ENCODE measurements around the gene LMO7. TPM values are rescaled to one million over a fixed set of nuclear protein-coding genes. Genes with fewer than 3 reads are reported as not detected.

Gene LMO7
- total RNA-seq, 6 experiments from 2014 or later, result 682 to 843 (median 813) TPM

DNA sequence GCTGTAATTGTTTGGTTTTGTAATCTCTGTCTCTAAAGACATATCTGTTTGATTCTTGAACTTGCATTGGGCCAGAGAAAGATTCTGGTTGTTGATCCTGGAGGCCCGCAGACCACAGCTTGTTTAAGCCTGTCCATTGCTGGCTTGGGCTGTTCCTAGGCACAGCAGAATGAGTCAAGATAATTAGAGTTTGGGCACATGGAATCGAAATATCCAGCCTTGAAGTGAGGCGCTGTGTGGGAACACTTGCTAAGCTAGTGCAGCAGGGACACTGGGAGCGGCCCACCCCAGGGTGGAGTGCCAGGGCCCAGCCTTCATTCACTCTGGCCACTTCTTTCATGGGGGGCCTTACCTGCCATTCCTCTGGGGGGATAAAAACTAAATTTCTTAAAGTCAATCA lies 219.7 kb downstream of the LMO7 start:
- no peak for DNase-seq
- Mint-ChIP-seq H3K4me1 (ENCODE audit: low read depth) (peaks cover 34% of the 10 kb centered on the region), H3K36me3 (ENCODE audit: low read depth) (peaks cover 79% of the 10 kb centered on the region)

DNA sequence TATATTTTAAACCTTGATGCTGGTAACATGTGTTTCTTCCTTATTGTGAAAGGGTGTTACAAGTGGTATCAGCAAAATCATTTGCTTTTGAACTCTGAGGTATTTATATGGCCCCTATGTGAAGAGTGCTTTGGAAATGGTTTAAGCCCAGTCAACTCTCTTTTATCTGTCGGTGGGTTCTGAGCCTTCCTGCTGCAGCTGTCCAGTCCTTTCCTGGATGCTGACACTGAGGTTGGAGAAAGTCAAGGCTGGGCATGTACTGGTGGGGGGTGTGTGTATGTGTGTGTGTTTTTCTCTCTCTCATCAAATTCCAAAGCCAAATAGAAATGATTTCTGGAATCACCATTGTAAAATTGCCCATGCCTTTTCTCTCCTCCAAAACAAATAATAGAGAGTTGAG lies 221.2 kb downstream of the LMO7 start:
- Mint-ChIP-seq H3K4me1 (ENCODE audit: low read depth) (peaks cover 46% of the 10 kb centered on the region), H3K27ac (peak overlapping the region; percentile 20), H3K4me3 (peak overlapping the region; percentile 15; the same call in 1 of the 2 replicates), H3K9me3 (peaks cover 67% of the 10 kb centered on the region), H3K27me3 (ENCODE audit: insufficient read depth) (peaks cover 81% of the 10 kb centered on the region), H3K36me3 (ENCODE audit: low read depth) (peaks cover 86% of the 10 kb centered on the region)
- no peak for DNase-seq
- TF ChIP-seq, protein P1, sequence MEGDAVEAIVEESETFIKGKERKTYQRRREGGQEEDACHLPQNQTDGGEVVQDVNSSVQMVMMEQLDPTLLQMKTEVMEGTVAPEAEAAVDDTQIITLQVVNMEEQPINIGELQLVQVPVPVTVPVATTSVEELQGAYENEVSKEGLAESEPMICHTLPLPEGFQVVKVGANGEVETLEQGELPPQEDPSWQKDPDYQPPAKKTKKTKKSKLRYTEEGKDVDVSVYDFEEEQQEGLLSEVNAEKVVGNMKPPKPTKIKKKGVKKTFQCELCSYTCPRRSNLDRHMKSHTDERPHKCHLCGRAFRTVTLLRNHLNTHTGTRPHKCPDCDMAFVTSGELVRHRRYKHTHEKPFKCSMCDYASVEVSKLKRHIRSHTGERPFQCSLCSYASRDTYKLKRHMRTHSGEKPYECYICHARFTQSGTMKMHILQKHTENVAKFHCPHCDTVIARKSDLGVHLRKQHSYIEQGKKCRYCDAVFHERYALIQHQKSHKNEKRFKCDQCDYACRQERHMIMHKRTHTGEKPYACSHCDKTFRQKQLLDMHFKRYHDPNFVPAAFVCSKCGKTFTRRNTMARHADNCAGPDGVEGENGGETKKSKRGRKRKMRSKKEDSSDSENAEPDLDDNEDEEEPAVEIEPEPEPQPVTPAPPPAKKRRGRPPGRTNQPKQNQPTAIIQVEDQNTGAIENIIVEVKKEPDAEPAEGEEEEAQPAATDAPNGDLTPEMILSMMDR (IDR thresholded peaks at IDR 0.05), result no peak

More for the DNA sequence above, 219.7 kb downstream of the LMO7 start:
- Mint-ChIP-seq H3K4me3 (peak overlapping the region; percentile 52), H3K27me3 (ENCODE audit: insufficient read depth) (peaks cover 71% of the 10 kb centered on the region), H3K9me3 (peaks cover 57% of the 10 kb centered on the region), H3K27ac (peak overlapping the region; percentile 59)
- TF ChIP-seq, protein P1 (IDR thresholded peaks at IDR 0.05), result no peak

DNA sequence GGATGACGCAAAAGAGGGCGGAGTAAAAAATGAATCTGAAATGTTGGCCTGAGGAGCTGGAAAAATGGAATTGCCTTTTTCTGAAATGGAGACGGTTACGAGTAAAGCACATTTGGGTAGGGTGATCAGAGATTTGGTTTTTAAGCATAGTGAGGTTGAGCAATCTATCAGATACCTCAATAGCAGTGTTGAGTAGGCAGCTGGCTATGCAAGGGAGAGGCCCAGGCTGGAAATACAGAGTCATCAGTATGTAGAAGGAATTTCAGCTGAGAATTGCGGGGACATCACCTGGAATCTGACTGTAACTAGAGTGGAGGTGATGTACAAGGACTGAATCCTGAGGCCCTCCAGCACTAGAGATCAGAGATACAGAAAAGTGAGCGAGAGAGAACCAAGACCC lies 224.8 kb downstream of the LMO7 start:
- no peak for DNase-seq
- H3K36me3 Mint-ChIP-seq (ENCODE audit: low read depth), result peaks cover 85% of the 10 kb centered on the region
- TF ChIP-seq, protein P1 (IDR thresholded peaks at IDR 0.05), result no peak
- peaks cover 66% of the 10 kb centered on the region for H3K4me1 Mint-ChIP-seq (ENCODE audit: low read depth)
- H3K27me3 Mint-ChIP-seq (ENCODE audit: insufficient read depth), result peaks cover 81% of the 10 kb centered on the region
- H3K4me3 Mint-ChIP-seq, result peak overlapping the region; percentile 56; the same call in 1 of the 2 replicates
- peaks cover 81% of the 10 kb centered on the region for H3K9me3 Mint-ChIP-seq
- peak overlapping the region; percentile 57 for H3K27ac Mint-ChIP-seq

DNA sequence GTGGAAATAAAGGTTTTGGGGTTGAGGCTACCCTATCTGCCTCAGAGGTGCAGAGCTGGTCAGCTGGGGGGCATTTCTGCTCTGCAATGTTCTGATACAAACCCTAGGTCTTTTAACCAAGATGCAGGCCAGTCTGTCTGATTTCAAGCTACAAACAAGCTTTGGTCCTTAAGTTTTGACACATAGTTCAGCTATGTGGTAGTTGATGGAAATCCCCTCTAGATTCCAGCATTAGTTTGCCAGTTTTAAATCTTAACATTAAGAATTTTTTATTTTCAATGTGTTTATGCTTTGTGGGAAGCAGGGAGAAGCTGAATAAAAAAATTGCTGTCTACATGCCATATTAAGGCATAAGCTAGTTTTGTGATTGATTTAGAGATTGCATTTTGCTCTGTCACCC lies 225.7 kb downstream of the LMO7 start:
- peaks cover 81% of the 10 kb centered on the region for H3K27me3 Mint-ChIP-seq (ENCODE audit: insufficient read depth)
- peak overlapping the region; percentile 57 for H3K27ac Mint-ChIP-seq
- peak overlapping the region; percentile 57; the same call in 1 of the 2 replicates for H3K4me3 Mint-ChIP-seq
- DNase-seq, result no peak
- H3K36me3 Mint-ChIP-seq (ENCODE audit: low read depth), result peaks cover 84% of the 10 kb centered on the region
- H3K9me3 Mint-ChIP-seq, result peaks cover 81% of the 10 kb centered on the region
- TF ChIP-seq, protein P1 (IDR thresholded peaks at IDR 0.05), result no peak
- H3K4me1 Mint-ChIP-seq (ENCODE audit: low read depth), result peaks cover 73% of the 10 kb centered on the region

DNA sequence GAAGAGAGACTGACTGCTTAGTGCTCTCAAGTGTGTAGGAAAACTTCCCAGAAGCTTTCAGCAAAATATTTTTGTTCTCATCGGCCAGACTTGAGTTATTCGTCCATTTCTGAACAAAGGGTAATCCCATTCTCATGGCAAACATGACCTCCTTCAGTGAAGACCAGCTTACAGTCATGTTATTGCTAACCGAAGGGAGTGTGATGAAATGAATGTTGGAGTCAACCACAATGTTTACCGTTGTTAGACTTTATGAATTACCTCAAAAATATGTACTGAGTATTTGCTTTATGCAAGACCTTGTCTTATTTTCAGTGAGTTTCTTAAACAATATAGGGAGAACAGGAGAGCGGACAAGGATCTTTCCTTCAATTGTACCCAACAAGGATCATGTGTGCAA lies 228.6 kb downstream of the LMO7 start:
- Mint-ChIP-seq H3K9me3 (peaks cover 88% of the 10 kb centered on the region), H3K27ac (peak overlapping the region; percentile 69), H3K36me3 (ENCODE audit: low read depth) (peaks cover 62% of the 10 kb centered on the region), H3K27me3 (ENCODE audit: insufficient read depth) (peaks cover 90% of the 10 kb centered on the region), H3K4me3 (peak overlapping the region; percentile 57), H3K4me1 (ENCODE audit: low read depth) (peaks cover 86% of the 10 kb centered on the region)
- peak; percentile 39 for DNase-seq
- TF ChIP-seq, protein P1 (IDR thresholded peaks at IDR 0.05), result no peak
